GM18861 (cell line): ENCODE data around the gene RAB7B.
A peak's percentile ranks its signal among the peaks of the same experiment; 100 is the strongest.

Source experiments
- ATAC-seq: cut with Tn5 transposase; IDR thresholded peaks from one replicate; pipeline ENCODE4 v1.9.1; 2021; ENCODE audit not compliant: unreplicated experiment

The RAB7B gene

DNA sequence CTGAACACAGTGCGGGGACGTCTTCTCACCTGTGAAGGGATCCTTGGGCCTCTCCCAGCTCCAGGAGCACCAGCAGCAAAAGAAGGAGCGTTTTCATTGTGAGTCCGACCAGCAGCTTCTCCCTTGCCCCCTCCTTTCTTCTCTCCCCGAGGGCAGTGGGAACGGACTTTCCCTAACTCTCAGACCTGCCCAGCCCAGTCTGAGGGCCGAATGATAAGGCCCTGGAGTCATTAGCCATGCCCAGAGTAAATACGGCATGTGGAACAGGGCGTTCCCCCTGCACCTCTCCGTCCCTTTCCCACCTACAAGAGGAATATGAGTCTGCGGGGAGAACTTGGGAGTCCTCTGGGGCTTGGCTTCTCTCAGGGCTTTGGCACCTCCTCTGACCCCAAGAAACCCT lies 20.5 kb upstream of the RAB7B start, which contains the start of gene CTSE:
TSS of gene CTSE (minus strand) at position 201 of the 400 bp plus-strand sequence. CDS start at position 97, 104 bp downstream.
- ATAC-seq: no peak

DNA sequence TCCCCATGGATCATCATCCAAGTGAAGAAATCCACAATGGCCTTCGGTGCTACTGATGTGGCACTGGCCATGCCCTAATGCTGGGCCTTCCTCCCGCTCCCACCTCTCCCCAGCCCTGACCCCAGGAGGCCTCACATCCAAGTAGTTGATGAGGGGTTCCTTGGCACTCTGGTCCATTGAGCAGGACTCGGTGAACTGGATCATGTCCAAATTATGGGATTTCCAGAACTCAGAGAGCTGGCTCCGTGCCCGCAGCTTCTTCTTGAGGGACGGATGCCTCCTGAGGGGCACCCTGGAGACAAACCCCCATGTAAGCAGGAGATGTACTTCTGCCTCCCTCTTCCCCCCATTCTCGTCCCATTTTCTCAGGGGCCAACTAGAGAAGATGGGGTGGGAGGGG lies 19.6 kb upstream of the RAB7B start:
- no peak for ATAC-seq

DNA sequence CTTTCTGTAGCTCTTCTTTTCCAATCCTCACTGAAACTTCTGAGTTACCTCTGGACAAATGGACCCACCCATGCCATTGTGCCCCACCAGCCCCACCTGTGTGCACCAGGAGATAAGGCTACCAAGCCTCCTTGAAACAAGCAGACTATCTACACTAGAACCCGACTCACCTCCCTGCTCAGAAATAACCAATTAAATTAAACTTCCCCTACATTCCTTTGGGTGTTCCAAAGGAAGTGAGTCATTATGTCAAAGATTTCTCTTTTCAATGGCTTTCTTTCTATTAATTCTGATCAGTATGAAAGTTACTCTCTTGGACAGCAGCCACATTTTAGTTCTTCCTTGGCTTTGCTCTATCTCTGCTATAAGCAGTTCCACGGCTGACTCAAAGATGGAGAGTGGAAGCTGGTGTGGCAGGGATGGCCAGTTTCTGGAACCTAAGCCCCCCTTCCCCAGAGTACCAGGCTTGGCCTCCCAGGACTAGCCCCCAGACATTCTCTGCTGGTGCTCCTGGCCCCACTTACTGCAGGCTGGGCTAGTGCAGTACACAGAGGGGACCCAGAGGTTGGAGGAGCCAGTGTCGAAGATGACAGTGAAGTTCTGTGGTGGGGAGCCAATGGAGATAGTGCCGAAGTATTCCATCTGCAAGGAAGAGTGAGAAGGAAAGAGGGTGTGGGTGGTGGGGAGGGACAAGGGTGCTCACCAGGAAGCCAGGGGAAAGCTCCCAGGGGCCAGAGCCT lies 18.6 kb upstream of the RAB7B start:
- no peak for ATAC-seq

DNA sequence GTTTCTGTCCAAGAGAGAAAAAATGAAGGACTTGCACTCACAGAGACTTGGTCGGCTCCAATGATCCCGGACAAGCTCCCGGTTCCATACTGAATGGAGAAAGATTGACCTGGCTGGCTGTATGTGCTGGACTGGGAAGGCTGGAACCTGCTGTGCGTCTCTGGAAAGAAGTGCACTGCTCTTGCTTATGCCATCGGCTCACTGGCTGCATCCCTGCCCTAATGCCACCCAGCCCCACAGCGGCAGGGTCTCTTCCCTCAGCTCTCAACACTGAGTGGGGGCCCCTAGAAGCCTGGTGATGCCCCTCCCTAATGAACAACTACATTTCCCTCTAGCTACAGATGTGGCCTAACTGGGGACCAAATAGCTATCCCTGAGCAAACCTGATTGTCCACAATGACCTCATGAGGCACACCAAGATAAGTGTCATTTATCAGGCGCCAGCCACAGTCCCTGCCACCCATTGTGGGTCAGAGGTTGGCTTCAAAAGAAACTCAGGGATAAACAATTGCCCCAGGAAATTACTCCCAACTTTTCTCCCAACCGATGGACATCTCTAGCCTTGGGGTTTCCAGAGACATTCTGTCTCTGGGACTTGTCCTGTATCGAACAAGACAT lies 17.9 kb upstream of the RAB7B start:
- ATAC-seq: no peak

DNA sequence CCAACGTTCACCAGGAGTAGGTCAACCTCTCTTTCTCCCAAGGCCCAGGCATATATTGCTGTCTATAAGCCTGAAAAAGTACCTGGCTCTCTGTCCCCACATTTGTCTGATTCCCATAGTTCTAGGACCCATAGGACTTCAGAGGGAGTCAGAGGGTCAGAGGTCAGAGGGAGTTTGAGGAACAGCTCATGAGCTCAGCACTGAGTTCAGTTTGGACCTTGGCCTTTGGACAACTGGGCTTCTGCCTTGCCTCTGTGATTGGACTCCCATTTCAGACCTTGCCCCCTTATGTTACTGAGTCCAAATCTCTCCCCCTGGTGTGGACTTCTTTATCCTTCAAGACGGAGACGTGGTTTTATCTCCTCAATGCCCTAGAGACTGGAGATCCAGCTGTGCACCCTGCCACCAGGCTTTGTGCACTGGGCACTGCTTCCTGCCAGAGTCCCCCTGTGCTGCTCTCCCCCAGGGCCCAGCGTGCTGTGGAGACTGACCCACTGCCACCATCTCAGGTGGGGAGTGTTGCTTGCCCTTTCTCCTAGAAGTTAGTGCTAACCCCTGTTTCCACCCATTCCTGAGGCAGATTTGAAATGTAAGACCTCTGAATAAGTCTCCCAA lies 17.3 kb upstream of the RAB7B start:
- ATAC-seq: no peak

DNA sequence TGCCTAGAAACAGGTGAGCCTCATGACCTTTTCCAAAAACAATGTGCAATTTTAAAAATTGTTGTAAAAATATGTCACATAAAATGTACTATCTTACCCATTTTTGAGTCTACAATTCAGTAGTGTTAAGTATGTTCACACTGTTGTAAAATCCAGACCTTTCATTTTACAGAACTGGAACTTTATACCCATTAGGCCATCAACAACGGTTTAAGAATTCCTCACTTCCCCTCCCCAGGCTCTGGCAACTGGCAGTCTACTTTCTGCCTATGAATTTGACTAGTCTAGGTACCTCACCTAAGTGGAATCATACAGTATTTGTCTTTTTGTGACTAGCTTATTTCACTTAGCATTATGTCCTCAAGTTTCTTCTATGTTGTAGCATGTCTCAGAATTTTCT lies 11.9 kb upstream of the RAB7B start:
- no peak for ATAC-seq

DNA sequence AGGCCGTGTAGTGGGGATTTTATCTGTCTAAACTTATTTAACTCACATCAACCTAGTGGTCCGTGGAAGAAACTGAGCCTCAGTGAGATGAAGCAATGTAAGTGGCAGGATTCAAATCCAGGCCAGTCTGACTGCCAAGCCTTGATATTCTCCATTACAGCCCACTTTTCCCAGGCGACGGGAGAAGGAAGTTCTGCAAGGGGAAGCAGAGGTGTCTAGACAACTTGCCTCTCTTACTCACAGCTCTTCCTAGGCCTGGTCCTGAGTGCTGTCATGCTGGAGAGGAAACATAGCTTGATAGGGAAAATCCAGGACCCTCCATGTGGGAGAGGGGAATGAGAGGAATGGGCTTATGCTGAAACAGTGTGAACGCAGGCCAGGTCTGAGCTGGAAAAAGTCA lies 11.4 kb upstream of the RAB7B start:
- no peak for ATAC-seq

DNA sequence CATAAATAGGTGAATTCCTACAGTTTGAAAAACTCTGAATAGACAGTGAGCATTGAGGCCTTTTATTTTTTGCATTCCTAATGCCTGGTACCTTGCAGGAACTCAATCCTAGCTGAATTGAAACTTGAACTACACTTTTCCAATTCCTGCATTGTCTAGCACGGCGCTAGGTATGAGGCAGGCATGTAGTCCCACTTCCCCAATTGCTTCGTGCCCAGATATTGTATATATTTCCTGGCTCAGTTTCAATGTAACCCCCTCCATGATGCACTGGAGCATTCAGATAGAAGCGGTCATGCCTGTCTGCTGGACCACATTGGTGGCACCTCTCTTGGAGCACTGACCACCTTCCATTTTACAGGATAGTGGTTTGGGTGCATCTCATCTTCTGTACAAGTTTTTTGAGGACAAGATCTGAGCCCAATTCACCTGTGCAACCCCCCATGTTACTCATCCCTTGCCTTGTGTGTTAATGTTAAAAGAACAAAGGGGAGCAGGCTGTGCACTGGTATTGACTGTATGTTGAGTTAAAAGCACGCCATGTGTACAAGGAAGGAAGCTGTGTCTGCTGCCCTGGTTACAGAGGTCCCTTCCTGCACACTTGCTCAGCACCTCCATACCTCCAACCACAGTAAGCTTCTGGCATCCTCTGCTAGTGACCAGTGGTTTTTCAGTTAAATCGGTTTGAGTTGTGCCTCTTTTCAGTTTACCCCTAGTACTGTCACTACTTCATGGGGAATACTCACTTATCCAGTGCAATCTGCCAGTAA lies 10.0 kb upstream of the RAB7B start:
- ATAC-seq: no peak

DNA sequence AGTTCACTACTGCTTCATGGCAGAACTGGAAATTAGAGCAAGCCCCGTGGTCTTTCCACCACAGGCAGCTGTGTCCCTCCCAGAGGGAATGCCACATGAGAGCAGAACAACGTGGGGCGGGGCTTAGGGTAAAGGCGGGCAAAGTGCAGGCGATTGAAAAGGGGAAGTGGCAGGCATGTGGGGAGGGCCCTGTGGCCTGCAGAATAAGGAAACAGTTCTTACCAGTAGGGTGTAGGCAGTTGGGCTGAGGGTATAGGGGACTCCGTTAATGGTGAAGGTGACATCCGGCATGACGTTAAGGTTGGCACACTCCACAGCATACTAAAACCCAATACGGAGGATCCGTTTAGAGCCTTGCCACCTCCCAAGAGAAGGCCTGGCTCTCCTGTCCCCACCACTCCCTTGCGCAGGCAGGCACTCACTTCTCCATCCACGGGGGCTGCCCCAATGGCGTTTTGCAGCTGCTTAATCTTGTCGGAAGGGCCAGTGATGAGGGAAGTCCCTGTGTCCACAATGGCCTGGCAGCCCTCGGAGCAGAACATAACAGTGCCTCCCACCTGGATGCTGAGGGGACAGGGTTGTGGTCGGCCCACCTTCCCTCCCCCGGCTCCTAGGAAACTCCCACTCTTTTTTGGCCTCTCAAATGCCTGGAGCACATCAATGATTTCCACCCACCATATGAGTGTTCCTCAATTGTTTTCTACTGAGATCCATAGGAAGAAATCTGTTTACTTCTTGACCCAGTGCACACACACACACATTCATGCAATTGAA lies 9.1 kb upstream of the RAB7B start:
- ATAC-seq: peak; percentile 96

DNA sequence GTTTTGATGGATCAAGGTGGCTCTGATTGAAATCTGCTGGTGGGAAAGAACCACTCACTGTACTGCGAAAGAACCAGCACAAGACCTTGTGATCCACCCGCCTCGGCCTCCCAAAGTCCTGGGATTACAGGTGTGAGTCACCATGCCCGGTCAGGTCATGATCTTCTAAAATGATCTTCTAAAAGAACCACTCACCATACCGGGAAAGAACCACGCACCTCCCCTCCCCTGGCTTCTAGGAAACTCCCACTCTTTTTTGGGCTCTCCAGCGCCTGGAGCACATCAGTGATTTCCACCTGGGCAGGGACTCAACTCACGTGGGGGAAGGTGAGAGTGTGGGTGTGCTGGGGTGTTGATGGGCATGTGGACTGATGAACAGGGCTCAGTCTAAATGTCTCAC lies 7.9 kb upstream of the RAB7B start:
- ATAC-seq: no peak

DNA sequence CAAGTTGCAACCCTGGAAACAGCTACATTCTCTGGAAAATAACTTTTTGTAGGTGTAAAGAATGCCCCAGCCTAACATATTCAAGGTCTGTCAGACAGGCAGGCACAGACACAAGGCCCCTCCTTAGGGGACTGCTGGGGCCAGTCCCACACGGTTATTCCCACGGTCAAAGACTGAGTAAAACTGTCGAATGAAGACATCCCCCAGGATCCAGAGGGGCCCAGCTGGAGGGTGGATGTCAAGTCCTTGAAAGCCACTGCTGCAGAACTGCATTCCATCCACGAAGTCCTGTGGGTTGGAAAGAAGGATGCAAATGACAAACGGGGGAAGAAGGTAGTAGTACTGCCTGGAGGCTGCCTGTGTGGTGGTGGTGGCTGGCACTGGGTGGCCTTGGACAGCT lies 6.9 kb upstream of the RAB7B start:
- no peak for ATAC-seq

DNA sequence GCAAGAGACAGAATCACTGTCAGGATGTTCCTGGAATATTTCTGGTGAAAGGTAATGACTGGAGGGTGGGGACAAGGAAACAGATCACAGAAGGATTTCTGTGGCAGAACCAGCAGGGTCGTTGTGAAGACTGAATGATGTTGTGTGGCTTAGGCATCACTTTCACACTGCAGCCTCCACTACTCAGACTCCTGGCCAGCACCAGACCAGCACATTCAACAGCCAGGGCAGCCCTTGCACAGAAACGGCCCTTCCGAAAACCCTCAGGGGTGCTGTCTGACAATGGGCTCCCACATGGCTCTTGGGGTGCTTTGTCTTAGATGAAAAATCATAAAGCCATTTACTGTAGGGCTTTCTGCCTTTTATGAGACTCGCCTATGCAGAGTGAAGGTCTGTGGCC lies 3.8 kb upstream of the RAB7B start:
- no peak for ATAC-seq

DNA sequence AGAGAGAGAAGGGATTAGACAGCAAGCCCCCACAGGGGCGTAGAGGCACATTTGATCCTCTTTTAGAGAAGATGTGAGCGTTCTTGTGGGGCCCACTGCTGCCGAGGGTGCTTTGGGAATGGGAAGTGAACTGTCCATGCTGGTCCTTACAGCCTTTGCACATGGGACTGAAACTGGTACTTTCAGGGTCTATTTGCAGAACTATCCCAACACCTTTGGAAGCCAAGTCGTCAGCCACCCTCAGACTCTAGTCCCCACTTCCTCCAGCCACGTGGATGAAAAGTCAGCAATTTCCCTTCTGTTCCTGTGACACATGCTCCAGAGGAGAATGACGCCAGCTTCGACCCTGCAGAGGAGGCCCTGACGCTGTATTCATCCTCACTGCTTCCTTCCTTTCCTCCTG lies 2.6 kb upstream of the RAB7B start:
- ATAC-seq: no peak

DNA sequence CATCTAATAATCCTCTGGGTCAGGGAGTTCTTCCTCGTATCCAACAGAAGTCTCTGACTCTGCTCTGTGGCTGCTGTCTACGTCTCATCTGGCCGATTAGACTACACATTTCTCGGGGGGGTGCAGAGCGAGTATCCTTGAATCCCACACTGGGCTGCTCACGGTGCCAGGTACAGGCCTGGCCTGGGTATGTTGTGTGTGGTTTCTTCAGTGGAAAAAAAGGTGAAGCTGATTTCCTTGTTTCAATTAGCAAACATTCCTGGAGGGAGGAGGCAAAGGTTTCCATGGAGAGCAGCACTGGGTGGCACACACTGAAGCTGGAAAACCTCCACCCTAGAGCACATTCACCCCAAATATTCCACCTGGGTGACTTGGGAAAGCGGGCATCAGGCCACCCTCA lies 2.0 kb upstream of the RAB7B start:
- no peak for ATAC-seq

DNA sequence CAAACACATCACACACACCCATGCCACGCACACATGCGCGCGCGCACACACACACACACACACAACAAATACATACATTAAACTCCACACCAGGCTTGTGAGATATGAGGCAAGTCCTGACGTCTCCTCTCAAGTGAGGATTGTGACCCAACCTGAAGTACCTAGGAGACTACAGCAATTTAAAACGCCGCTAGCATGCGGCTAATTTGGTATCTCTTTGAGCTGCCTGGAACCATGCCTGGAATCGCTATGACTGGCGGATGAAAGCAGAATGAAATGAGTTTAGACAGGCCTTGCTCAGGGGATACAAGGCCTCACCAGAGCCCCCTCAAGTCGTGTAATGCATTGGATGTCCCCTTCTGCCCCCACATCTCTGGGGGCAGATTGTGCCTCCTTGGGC lies 1.6 kb upstream of the RAB7B start:
- no peak for ATAC-seq

DNA sequence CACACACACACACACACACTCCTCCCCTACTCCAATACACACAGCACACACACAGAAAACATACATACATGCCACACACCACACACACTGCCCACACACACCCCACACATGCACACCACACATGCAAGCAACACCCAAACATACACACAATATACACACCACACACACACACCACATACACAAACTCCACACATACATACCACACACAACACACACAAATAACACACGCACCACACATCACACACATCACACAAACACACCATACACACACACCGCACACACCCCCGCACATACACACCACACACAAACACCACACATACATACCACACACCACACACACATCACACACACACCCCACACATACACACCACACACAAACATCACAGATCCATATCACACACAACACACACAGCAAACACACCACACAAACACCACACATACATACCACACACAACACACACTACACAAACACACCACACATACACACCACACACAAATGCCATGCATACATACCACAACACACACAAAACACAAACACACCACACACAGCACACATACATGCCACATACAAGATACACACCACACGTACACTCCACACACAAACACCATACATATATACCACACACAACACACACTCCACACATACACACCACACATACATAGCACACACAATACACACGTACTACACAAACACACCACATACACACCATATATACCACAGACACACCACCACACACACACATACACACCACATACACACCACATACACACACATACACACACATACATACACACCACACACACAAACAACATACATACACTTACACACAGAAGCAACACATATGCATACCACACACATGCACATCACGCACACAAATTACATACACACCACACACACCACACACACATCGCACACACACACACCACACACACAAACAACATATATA lies 932 bp upstream of the RAB7B start:
- no peak for ATAC-seq

DNA sequence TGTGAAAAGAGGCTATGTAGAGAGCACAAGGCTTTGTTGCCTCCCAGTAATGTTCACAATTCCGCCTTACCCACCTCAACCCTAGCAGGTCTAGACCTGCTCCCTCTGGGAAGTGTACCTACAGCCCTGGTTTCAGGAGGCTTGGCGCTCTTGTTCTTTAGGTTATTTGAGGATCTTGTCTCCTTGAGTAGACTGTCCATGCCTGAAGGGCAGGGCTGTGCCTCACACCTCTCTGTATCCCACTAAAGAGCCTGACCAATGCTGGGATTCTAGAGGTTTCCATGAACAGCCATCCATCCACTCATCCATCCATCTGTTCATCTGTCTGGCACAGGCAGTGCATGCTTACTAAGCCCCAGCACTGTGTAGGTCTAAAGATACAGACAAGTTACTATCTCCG lies 1.0 kb downstream of the RAB7B start:
- ATAC-seq: no peak

DNA sequence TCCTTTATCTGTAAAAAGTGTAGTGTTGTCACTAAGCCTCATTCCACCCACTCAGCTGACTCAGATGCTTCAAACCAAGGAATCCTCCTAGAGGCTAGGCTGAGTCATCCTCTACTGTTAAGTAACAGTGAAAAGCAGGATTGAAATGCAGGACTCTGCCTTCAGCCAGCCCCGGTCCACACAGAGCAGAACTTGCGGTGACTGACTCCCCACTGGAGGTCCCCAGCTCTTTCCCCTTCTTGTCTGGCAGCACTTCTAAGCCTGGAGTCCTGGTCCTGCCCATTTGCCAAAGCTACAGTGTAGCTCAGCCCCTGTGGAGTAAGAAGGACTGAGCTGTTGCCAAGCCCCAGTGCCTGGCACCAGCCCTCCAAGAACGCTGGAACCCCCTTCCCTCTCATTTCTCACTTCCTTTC lies 1.7 kb downstream of the RAB7B start:
- no peak for ATAC-seq

DNA sequence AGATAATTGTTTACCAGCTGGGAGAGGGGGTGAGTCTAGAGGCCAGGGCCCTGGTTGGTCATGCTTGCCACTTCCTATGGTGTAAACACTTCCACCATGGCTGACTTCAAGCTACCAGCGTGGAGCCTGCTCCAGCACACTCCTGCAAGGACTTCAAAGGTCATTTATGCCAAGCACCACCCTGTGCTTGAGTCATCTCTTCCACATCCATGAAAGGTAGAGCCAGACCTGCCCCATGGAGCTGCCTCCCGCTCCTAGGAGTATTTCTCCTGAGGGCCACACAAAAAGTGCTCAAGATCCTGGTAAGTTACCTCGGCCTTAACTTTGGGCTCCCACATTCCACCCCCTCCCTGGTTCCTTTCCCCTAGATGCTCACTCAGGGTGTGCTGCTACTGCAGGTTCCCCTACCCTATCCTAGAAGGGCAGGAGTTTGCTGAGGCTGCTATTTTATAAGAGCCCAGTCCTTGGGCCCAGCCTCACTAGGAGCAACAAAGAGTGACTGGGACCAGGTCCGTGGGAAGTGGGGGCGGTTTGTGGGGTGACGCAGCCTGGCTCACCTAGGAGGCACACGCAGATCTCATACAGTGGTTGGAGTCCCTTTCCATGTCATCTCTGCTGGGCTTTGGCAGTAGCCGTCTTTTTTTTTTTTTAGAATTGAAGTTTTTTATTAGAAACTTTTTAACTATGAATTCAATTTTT lies 2.4 kb downstream of the RAB7B start:
- ATAC-seq: no peak
